Measurements from ENCODE around the gene STK39.

DNA sequence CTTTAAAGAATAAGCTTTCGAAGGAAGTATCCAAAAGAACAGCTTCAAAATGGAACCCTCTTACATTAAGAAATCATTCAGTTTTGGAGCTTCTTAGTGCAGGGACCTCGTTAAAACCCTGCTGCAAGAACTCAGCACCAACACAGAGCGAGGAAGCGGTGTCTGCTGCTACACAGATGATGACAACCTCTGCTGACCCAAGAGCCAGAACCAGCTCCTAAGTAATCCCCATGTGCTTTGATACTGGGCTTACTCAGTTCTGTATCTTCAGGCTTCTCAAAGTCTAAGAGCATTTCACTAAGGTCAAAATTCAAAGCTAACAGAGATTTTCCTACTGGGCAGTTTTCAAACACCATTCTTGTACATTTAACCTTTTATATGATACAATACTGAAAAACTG, 194.6 kb downstream of the STK39 start:
- TF ChIP-seq, protein P1, sequence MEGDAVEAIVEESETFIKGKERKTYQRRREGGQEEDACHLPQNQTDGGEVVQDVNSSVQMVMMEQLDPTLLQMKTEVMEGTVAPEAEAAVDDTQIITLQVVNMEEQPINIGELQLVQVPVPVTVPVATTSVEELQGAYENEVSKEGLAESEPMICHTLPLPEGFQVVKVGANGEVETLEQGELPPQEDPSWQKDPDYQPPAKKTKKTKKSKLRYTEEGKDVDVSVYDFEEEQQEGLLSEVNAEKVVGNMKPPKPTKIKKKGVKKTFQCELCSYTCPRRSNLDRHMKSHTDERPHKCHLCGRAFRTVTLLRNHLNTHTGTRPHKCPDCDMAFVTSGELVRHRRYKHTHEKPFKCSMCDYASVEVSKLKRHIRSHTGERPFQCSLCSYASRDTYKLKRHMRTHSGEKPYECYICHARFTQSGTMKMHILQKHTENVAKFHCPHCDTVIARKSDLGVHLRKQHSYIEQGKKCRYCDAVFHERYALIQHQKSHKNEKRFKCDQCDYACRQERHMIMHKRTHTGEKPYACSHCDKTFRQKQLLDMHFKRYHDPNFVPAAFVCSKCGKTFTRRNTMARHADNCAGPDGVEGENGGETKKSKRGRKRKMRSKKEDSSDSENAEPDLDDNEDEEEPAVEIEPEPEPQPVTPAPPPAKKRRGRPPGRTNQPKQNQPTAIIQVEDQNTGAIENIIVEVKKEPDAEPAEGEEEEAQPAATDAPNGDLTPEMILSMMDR (IDR thresholded peaks at IDR 0.05) = no peak
- TF ChIP-seq POLR2A (IDR thresholded peaks at IDR 0.05) (no peak), POLR2AphosphoS5 (IDR thresholded peaks at IDR 0.05) (no peak)
